Left lung (tissue), 10 donors: ENCODE results near the gene ARHGAP44. TPM values are rescaled to one million over a fixed set of nuclear protein-coding genes. Genes with fewer than 3 reads are reported as not detected.

Source experiments
- ATAC-seq: fragments of 200-7000 bp; cut with Tn5 transposase; one replicate; pipeline ENCODE4 v1.9.1; 2020; ENCODE audit warnings: moderate library complexity
- DNase-seq, 4 donors: peaks; one replicate each; pipeline ENCODE4 v3.0.0-alpha.2; 2013 to 2020
- H3K27ac ChIP-seq, 2 donors: fragments of 200-600 bp; sonication (generic) in 1 of 2; one replicate each; pipeline versions ENCODE4 v1.5.0 to v1.8.0; 2020 to 2021
- H3K27me3 ChIP-seq, 2 donors: fragments of 200-600 bp; sonication (generic) in 1 of 2; one replicate each; pipeline versions ENCODE4 v1.5.0 to v1.8.0; 2020 to 2021
- H3K36me3 ChIP-seq, 2 donors: fragments of 200-600 bp; sonication (generic) in 1 of 2; one replicate each; pipeline versions ENCODE4 v1.5.0 to v1.8.0; 2020 to 2021
- H3K4me1 ChIP-seq, 2 donors: fragments of 200-600 bp; one replicate each; pipeline ENCODE4 v1.8.0; 2021
- H3K4me3 ChIP-seq, 2 donors: fragments of 200-600 bp; sonication (generic) in 1 of 2; one replicate each; pipeline versions ENCODE4 v1.5.0 to v1.8.0; 2020 to 2021; ENCODE audit warnings: mild to moderate bottlenecking in 1 of 2
- H3K9me3 ChIP-seq, 2 donors: fragments of 200-600 bp; sonication (generic) in 1 of 2; one replicate each; pipeline versions ENCODE4 v1.5.0 to v1.8.0; 2020 to 2021
- CTCF ChIP-seq, 2 donors: fragments of 200-600 bp; sonication (generic) in 1 of 2; IDR thresholded peaks; one replicate each; pipeline versions ENCODE4 v1.5.0 to v1.8.0; 2021; ENCODE audit warnings: antibody characterized with exemption in 2 of 2
- intact Hi-C, 2 donors: fragments of 100-400 bp; cut with DNase I; formaldehyde crosslinking; loops; one replicate each; pipeline versions ENCODE4 v1.11.2 to v1.14.2; 2022
- polyA plus RNA-seq, 6 donors: library from polyadenylated mRNA; unstranded; fragments of 120-200 nt; gene quantifications; one replicate each; pipeline ENCODE4 v1.2.1, GENCODE V29; 2013; ENCODE audit not compliant: insufficient read length in 6 of 6
- total RNA-seq, 2 donors: library from RNA; stranded (reverse); fragmentation: NEBNext Ultra II Directional; extraction: Animal tissue kit (Norgen Biotek cat#: 25700); gene quantifications; one replicate each; pipeline ENCODE4 v1.2.1, GENCODE V29; 2021
- donor health status: DM: no; HTN: yes; CAD: no.
- donor health status: DM: no; HTN: no; CAD: no.

ARHGAP44 gene
- total and polyA plus RNA-seq, 8 donors = 13.1 to 43.6 (median 17.9) TPM

- no peaks in the 10 kb centered on the region for H3K27me3 ChIP-seq
- peaks cover 0 to 100% of the 10 kb centered on the region in 2 donors for H3K36me3 ChIP-seq
- DNase-seq = no peak
- H3K4me1 ChIP-seq = no peaks in the 10 kb centered on the region
- H3K4me3 ChIP-seq = no peak overlapping the region
- no peak for TF ChIP-seq CTCF (IDR thresholded peaks at IDR 0.05)
- intact Hi-C loops = loop anchor here in 1 of 2 donors (5.0 kb wide), 1 partner anchor 752 kb away; no protein-coding TSS in a partner anchor
- H3K9me3 ChIP-seq = no peaks in the 10 kb centered on the region
- ATAC-seq = no peak
- H3K27ac ChIP-seq = no peak overlapping the region
Measured at GRCh38 chr17:13004336-13004735, 215.0 kb downstream of the ARHGAP44 start.

- no peak for ATAC-seq
- H3K4me1 ChIP-seq = no peaks in the 10 kb centered on the region
- H3K27ac ChIP-seq = no peak overlapping the region
- DNase-seq = no peak
- H3K4me3 ChIP-seq = no peak overlapping the region
- H3K36me3 ChIP-seq = peaks cover 0 to 100% of the 10 kb centered on the region in 2 donors
- no peaks in the 10 kb centered on the region for H3K27me3 ChIP-seq
- intact Hi-C loops = no loop called here
- no peak for TF ChIP-seq CTCF (IDR thresholded peaks at IDR 0.05)
- H3K9me3 ChIP-seq = no peaks in the 10 kb centered on the region
Measured at GRCh38 chr17:13005530-13005929, 216.2 kb downstream of the ARHGAP44 start.

GRCh38 chr17:13008461-13008860 lies 219.2 kb downstream of the ARHGAP44 start:
- no peak overlapping the region for H3K4me3 ChIP-seq
- DNase-seq (no peak), ATAC-seq (no peak)
- no peaks in the 10 kb centered on the region for H3K4me1 ChIP-seq
- TF ChIP-seq CTCF (IDR thresholded peaks at IDR 0.05) = no peak
- no peaks in the 10 kb centered on the region for H3K27me3 ChIP-seq
- H3K27ac ChIP-seq = no peak overlapping the region
- intact Hi-C loops = no loop called here
- H3K36me3 ChIP-seq = peaks cover 0 to 100% of the 10 kb centered on the region in 2 donors
- H3K9me3 ChIP-seq = no peaks in the 10 kb centered on the region

GRCh38 chr17:13010959-13011358 lies 221.7 kb downstream of the ARHGAP44 start:
- H3K9me3 ChIP-seq = no peaks in the 10 kb centered on the region
- H3K4me1 ChIP-seq = peaks cover 0 to 2% of the 10 kb centered on the region in 2 donors
- TF ChIP-seq CTCF (IDR thresholded peaks at IDR 0.05) = no peak
- H3K27ac ChIP-seq = no peak overlapping the region
- H3K4me3 ChIP-seq = no peak overlapping the region
- ATAC-seq = no peak
- intact Hi-C loops = no loop called here
- H3K27me3 ChIP-seq = no peaks in the 10 kb centered on the region
- H3K36me3 ChIP-seq = peaks cover 0 to 100% of the 10 kb centered on the region in 2 donors
- DNase-seq = no peak

- Histone ChIP-seq H3K36me3 (peaks cover 0 to 66% of the 10 kb centered on the region in 2 donors), H3K9me3 (no peaks in the 10 kb centered on the region), H3K4me3 (no peak overlapping the region), H3K27ac (no peak overlapping the region), H3K4me1 (peaks cover 4 to 18% of the 10 kb centered on the region in 2 donors), H3K27me3 (no peaks in the 10 kb centered on the region)
- intact Hi-C loops = no loop called here
- DNase-seq = no peak
- ATAC-seq = no peak
- no peak for TF ChIP-seq CTCF (IDR thresholded peaks at IDR 0.05)
Measured at GRCh38 chr17:13014801-13015200, 225.5 kb downstream of the ARHGAP44 start.
